ENCODE data around the gene SLC12A1.

DNA sequence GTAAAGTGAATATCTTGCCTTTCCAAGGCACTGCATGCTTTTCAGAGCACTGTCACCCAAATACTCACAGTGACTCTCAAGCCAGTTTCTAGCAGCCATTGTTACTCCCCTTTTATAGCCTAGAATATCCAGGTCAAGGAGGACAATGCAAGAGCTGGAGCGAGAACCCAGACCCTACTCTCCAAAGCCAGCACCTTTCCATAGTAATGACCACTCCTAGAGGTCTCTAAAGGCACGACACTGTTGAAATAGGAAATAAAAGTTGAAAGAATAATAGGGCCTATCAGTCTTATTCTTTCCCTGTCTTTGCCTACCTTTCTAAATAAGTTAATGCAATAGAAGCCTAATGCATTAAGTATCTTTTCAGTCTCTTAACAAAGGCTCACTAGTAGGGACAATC, 91.6 kb downstream of the SLC12A1 start:
- TF ChIP-seq, protein P1, sequence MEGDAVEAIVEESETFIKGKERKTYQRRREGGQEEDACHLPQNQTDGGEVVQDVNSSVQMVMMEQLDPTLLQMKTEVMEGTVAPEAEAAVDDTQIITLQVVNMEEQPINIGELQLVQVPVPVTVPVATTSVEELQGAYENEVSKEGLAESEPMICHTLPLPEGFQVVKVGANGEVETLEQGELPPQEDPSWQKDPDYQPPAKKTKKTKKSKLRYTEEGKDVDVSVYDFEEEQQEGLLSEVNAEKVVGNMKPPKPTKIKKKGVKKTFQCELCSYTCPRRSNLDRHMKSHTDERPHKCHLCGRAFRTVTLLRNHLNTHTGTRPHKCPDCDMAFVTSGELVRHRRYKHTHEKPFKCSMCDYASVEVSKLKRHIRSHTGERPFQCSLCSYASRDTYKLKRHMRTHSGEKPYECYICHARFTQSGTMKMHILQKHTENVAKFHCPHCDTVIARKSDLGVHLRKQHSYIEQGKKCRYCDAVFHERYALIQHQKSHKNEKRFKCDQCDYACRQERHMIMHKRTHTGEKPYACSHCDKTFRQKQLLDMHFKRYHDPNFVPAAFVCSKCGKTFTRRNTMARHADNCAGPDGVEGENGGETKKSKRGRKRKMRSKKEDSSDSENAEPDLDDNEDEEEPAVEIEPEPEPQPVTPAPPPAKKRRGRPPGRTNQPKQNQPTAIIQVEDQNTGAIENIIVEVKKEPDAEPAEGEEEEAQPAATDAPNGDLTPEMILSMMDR (IDR thresholded peaks at IDR 0.05), result no peak
- TF ChIP-seq EP300 (IDR thresholded peaks at IDR 0.05) (no peak), POLR2AphosphoS5 (IDR thresholded peaks at IDR 0.05) (no peak), POLR2A (IDR thresholded peaks at IDR 0.05) (no peak)
